GM10847 (cell line): Measurements from ENCODE around the gene PGLYRP3.

Experiments used
- POLR2A ChIP-seq: IDR thresholded peaks from 2 replicates; pipeline ENCODE4 v1.6.1; 2011; ENCODE audit not compliant: insufficient read length; ENCODE audit errors: extremely low read depth

PGLYRP3 gene

GRCh38 chr1:153341431-153341934 lies 28.7 kb upstream of the PGLYRP3 start:
- TF ChIP-seq POLR2A: no peak

- no peak for TF ChIP-seq POLR2A
Observed at GRCh38 chr1:153340356-153340755, 27.6 kb upstream of the PGLYRP3 start.

GRCh38 chr1:153339802-153340201 lies 27.1 kb upstream of the PGLYRP3 start:
- no peak for TF ChIP-seq POLR2A

GRCh38 chr1:153337980-153338853 lies 25.5 kb upstream of the PGLYRP3 start:
- no peak for TF ChIP-seq POLR2A

- TF ChIP-seq POLR2A: no peak
Observed at GRCh38 chr1:153336650-153337049, 23.9 kb upstream of the PGLYRP3 start.

GRCh38 chr1:153333902-153334301 lies 21.1 kb upstream of the PGLYRP3 start:
- no peak for TF ChIP-seq POLR2A

- TF ChIP-seq POLR2A: no peak
Observed at GRCh38 chr1:153324912-153325311, 12.2 kb upstream of the PGLYRP3 start.

GRCh38 chr1:153322568-153322967 lies 9.8 kb upstream of the PGLYRP3 start:
- TF ChIP-seq POLR2A: no peak

GRCh38 chr1:153313288-153313687 lies 536 bp upstream of the PGLYRP3 start:
- no peak for TF ChIP-seq POLR2A

- no peak for TF ChIP-seq POLR2A
Observed at GRCh38 chr1:153310526-153310925, 2.2 kb downstream of the PGLYRP3 start.

GRCh38 chr1:153309441-153309840 lies 3.3 kb downstream of the PGLYRP3 start:
- no peak for TF ChIP-seq POLR2A

- no peak for TF ChIP-seq POLR2A
Observed at GRCh38 chr1:153308540-153308939, 4.2 kb downstream of the PGLYRP3 start.

GRCh38 chr1:153307221-153307600 lies 5.5 kb downstream of the PGLYRP3 start:
- TF ChIP-seq POLR2A: no peak

GRCh38 chr1:153306303-153307220 lies 6.2 kb downstream of the PGLYRP3 start:
- TF ChIP-seq POLR2A: no peak

- no peak for TF ChIP-seq POLR2A
Observed at GRCh38 chr1:153305682-153306081, 7.1 kb downstream of the PGLYRP3 start.

GRCh38 chr1:153302308-153302707 lies 10.4 kb downstream of the PGLYRP3 start:
- TF ChIP-seq POLR2A: no peak
